Measurements from ENCODE around the gene UBE2G1. TPM values are rescaled to one million over a fixed set of nuclear protein-coding genes. Genes with fewer than 3 reads are reported as not detected.

Gene UBE2G1
- total RNA-seq, 2 donors from 2014 or later = 39.5 to 58.5 TPM

- peaks cover 0 to 32% of the 10 kb centered on the region in 2 donors for H3K4me1 ChIP-seq
- TF ChIP-seq CTCF (IDR thresholded peaks at IDR 0.05) = no peak
- H3K27ac ChIP-seq = no peak overlapping the region
- H3K36me3 ChIP-seq = no peaks in the 10 kb centered on the region
- no peaks in the 10 kb centered on the region for H3K9me3 ChIP-seq
- H3K4me3 ChIP-seq = no peak overlapping the region
- no peaks in the 10 kb centered on the region for H3K27me3 ChIP-seq
- DNase-seq (ENCODE audit: low spot score) = no peak
Measured at GRCh38 chr17:4266550-4266949, 99.9 kb downstream of the UBE2G1 start.

GRCh38 chr17:4263282-4264215 is 102.9 kb downstream of the UBE2G1 start, which contains the start of gene ANKFY1:
ANKFY1 (minus strand) TSS chr17:4263979; CDS start chr17:4263941, 38 bp downstream.
- peak within 1 kb of the TSS; percentile 69 to 100 for H3K4me3 ChIP-seq
- H3K4me1 ChIP-seq = peaks cover 0 to 22% of the 10 kb centered on the region in 2 donors
- TF ChIP-seq CTCF (IDR thresholded peaks at IDR 0.05) = peak in 1 of 2 donors; percentile 23
- H3K36me3 ChIP-seq = no peaks in the 10 kb centered on the region
- H3K9me3 ChIP-seq = peaks cover 0 to 11% of the 10 kb centered on the region in 2 donors
- H3K27me3 ChIP-seq = no peaks in the 10 kb centered on the region
- peak within 1 kb of the TSS; percentile 75 to 84 for H3K27ac ChIP-seq
- peak; percentile 94 for DNase-seq (ENCODE audit: low spot score)

GRCh38 chr17:4262703-4263102 is 103.8 kb downstream of the UBE2G1 start:
- no peak for DNase-seq (ENCODE audit: low spot score)
- Histone ChIP-seq H3K4me3 (peak overlapping the region; percentile 69 to 100), H3K4me1 (peaks cover 0 to 22% of the 10 kb centered on the region in 2 donors), H3K9me3 (peaks cover 0 to 12% of the 10 kb centered on the region in 2 donors), H3K36me3 (no peaks in the 10 kb centered on the region), H3K27me3 (no peaks in the 10 kb centered on the region), H3K27ac (peak overlapping the region in 1 of 2 donors; percentile 84)
- TF ChIP-seq CTCF (IDR thresholded peaks at IDR 0.05) = no peak

GRCh38 chr17:4261452-4261851 is 105.0 kb downstream of the UBE2G1 start:
- Histone ChIP-seq H3K4me1 (peaks cover 0 to 22% of the 10 kb centered on the region in 2 donors), H3K27ac (no peak overlapping the region), H3K4me3 (no peak overlapping the region), H3K9me3 (peaks cover 0 to 12% of the 10 kb centered on the region in 2 donors), H3K36me3 (no peaks in the 10 kb centered on the region), H3K27me3 (no peaks in the 10 kb centered on the region)
- DNase-seq (ENCODE audit: low spot score) = no peak
- TF ChIP-seq CTCF (IDR thresholded peaks at IDR 0.05) = no peak

- Histone ChIP-seq H3K4me3 (no peak overlapping the region), H3K9me3 (peaks cover 0 to 12% of the 10 kb centered on the region in 2 donors), H3K4me1 (peaks cover 0 to 15% of the 10 kb centered on the region in 2 donors), H3K27ac (no peak overlapping the region), H3K27me3 (no peaks in the 10 kb centered on the region), H3K36me3 (no peaks in the 10 kb centered on the region)
- DNase-seq (ENCODE audit: low spot score) = no peak
- TF ChIP-seq CTCF (IDR thresholded peaks at IDR 0.05) = no peak
Measured at GRCh38 chr17:4258867-4259266, 107.6 kb downstream of the UBE2G1 start.
